ENCODE measurements around the gene RIMBP3B.
"Not testable (repeated sequence)": the region's sequence is repeated elsewhere in the genome, so short reads cannot be mapped to it uniquely, and the experiment has no call there.

The RIMBP3B gene, protein sequence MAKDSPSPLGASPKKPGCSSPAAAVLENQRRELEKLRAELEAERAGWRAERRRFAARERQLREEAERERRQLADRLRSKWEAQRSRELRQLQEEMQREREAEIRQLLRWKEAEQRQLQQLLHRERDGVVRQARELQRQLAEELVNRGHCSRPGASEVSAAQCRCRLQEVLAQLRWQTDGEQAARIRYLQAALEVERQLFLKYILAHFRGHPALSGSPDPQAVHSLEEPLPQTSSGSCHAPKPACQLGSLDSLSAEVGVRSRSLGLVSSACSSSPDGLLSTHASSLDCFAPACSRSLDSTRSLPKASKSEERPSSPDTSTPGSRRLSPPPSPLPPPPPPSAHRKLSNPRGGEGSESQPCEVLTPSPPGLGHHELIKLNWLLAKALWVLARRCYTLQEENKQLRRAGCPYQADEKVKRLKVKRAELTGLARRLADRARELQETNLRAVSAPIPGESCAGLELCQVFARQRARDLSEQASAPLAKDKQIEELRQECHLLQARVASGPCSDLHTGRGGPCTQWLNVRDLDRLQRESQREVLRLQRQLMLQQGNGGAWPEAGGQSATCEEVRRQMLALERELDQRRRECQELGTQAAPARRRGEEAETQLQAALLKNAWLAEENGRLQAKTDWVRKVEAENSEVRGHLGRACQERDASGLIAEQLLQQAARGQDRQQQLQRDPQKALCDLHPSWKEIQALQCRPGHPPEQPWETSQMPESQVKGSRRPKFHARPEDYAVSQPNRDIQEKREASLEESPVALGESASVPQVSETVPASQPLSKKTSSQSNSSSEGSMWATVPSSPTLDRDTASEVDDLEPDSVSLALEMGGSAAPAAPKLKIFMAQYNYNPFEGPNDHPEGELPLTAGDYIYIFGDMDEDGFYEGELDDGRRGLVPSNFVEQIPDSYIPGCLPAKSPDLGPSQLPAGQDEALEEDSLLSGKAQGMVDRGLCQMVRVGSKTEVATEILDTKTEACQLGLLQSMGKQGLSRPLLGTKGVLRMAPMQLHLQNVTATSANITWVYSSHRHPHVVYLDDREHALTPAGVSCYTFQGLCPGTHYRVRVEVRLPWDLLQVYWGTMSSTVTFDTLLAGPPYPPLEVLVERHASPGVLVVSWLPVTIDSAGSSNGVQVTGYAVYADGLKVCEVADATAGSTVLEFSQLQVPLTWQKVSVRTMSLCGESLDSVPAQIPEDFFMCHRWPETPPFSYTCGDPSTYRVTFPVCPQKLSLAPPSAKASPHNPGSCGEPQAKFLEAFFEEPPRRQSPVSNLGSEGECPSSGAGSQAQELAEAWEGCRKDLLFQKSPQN (N-terminal part only)

DNA sequence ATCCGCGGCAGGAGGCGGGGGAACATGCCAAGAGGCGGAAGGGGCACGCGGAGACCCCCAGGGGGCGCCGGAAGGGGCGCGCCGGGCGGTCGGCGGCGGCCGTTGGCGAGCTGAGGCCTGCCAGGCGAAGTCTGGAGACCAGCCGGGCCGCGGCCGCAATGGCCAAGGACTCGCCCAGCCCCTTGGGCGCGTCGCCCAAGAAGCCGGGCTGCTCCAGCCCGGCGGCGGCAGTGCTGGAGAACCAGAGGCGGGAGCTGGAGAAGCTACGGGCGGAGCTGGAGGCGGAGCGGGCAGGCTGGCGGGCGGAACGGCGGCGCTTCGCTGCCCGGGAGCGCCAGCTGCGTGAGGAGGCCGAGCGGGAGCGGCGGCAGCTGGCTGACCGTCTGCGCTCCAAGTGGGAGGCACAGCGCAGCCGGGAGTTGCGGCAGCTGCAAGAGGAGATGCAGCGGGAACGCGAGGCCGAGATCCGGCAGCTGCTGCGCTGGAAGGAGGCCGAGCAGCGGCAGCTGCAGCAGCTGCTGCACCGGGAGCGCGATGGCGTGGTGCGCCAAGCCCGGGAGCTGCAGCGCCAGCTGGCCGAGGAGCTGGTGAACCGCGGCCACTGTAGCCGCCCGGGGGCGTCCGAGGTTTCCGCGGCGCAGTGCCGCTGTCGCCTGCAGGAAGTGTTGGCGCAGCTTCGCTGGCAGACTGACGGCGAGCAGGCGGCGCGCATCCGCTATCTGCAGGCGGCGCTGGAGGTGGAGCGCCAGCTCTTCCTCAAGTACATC, at the start of gene RIMBP3B:
RIMBP3B (plus strand) TSS at position 51 of the 767 bp plus-strand sequence; CDS start at position 159, 108 bp downstream.
- DNase-seq (ENCODE audit: low spot score); H3K27ac ChIP-seq; H3K4me3 ChIP-seq: not testable (repeated sequence)

- DNase-seq (ENCODE audit: low spot score); H3K27ac ChIP-seq; H3K4me3 ChIP-seq: not testable (repeated sequence)
These were observed 26.0 kb upstream of the RIMBP3B start for GRCh38 chr22:21357527-21357926.

DNA sequence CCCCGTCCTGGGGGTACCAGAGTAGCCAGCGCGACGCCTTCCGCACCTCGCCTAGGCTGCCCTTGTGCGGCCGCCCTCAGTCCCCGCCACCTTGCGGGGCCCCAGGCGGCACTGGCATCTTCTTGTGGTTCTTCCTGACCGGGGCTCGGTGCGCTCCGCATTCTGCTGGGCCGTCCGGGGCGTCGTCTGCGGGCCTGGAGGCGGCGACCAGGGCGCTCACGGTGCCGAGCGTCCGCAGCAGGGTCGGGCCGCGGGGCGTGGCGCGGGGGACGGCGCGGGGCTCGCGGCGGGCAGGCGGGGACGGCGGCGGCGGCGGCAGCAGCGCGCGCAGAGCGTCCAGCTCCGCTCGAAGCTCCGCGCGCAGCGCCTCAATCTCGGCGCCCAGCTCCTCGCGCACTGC, 23.0 kb upstream of the RIMBP3B start:
- H3K4me3 ChIP-seq; DNase-seq (ENCODE audit: low spot score): not testable (repeated sequence)

DNA sequence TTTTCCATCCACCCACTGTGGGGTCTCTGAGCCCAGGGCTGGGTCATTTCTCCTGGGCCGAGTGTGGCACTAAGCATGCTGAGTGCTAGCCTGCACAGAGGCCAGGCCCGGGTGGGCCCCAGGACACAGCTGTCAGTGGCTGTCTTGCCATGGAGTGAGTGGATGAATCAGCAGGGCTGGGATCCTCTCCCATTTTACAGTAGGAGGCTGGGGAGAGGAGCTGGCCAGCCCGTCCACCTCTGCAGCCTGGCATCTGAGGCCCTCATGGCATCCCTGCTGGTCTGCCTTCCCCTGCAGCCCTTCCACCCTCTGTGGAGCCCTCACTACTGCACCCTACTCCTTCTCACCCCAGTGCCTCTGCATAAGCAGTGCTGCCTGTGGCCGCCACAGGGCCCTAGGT, 21.1 kb upstream of the RIMBP3B start:
- not testable (repeated sequence) for DNase-seq (ENCODE audit: low spot score); H3K4me3 ChIP-seq; H3K27ac ChIP-seq

More for the DNA sequence above, 23.0 kb upstream of the RIMBP3B start:
- H3K27ac ChIP-seq, result not testable (repeated sequence)

DNA sequence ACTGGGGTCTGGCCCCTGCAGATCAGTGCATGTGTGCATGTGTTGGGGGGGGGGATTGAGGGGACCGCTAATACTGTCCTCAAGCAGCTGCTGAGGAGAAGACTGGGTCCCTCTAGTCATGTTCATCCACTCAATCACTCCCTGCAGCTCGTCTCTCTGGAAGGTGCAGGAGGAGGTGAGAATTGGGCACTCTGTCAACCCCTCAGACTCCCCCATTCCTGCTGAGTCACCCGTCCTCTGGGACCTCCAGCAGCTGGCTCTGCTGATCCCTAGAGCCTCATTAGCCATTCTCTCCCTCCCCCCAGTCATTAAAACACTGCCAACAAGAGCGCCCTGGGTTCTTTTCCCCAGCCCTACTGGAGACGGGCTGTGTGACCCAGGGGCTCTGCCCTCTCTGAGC, 20.5 kb upstream of the RIMBP3B start:
- H3K4me3 ChIP-seq; H3K27ac ChIP-seq; DNase-seq (ENCODE audit: low spot score): not testable (repeated sequence)

DNA sequence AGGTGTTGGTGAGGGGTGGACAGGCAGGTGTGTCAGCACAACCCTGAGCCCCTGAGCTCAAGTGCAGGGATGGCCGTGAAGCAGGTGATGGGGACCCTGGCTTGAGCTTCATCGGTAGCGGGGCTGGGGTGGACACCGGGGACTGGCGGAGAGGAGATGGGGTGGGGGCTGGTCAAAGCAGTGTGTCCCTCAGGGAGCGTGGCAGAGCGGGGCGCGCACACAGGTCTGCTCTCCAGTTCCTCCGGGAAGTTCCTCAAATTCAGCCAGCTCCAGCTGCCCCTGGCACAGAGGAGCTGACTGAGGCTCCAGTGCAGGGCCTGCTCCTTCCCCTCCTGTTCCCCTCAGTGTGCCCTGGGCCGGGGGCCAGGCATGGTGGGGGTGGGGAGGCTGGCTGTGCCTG, 19.7 kb upstream of the RIMBP3B start:
- not testable (repeated sequence) for DNase-seq (ENCODE audit: low spot score); H3K4me3 ChIP-seq; H3K27ac ChIP-seq

GRCh38 chr22:21364362-21364761, 19.2 kb upstream of the RIMBP3B start:
- H3K4me3 ChIP-seq; H3K27ac ChIP-seq; DNase-seq (ENCODE audit: low spot score): not testable (repeated sequence)

DNA sequence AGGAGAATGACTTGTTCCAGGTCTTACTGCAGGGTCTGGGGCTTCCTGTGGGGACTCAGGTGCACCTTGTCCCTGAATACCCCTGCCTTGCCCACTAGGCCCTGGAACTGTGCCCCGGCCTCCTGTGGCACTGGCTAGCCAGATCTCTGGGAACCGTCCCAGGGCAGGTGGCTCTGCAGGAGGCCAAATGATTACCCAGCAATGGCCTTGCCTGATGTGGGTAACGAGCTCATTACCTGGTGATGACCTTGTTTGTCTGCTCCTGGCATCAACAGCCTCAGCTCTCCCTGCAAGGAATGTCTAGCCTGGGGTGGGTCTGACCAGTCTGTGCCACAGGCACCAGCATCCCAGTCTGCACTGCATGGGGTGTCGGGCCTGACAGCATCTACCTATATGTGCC, 18.2 kb upstream of the RIMBP3B start:
- H3K27ac ChIP-seq; H3K4me3 ChIP-seq; DNase-seq (ENCODE audit: low spot score): not testable (repeated sequence)

DNA sequence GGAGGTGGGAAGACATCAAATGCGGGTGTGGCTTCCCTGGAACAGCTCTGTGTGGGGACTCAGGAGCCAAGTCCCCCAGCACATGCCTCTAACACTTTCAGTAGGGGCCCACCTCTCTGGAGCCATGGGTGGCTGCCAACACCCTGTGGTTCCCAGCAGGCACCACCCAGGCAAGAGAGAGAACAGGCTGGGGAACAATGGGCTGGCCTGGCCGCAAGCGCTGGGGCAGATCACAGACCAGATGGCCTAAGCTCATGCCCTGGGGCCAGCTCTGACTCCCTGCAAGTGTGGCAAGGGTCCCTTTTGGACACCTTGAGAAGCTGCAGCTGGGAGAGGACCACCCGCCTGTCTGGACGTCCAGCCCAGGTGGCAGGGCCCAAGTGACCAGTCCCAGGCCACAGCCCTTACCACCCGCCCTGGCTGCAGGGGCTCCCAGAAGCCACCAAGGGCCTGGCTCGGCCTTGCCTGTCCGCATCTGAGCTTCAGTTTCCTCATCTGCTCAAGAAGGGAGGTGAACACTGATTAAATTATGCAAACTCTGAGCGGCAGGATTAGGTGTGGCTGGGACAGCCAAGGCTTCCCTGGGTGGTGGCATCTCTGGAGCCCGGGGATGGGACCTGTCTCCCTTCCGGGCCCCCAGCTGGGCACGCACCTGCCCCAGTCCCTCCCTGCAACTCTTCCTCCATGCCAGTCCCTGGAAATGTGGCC, 14.8 kb upstream of the RIMBP3B start:
- not testable (repeated sequence) for H3K4me3 ChIP-seq; H3K27ac ChIP-seq; DNase-seq (ENCODE audit: low spot score)

GRCh38 chr22:21375880-21376279, 7.7 kb upstream of the RIMBP3B start:
- H3K27ac ChIP-seq, result not testable (repeated sequence)

DNA sequence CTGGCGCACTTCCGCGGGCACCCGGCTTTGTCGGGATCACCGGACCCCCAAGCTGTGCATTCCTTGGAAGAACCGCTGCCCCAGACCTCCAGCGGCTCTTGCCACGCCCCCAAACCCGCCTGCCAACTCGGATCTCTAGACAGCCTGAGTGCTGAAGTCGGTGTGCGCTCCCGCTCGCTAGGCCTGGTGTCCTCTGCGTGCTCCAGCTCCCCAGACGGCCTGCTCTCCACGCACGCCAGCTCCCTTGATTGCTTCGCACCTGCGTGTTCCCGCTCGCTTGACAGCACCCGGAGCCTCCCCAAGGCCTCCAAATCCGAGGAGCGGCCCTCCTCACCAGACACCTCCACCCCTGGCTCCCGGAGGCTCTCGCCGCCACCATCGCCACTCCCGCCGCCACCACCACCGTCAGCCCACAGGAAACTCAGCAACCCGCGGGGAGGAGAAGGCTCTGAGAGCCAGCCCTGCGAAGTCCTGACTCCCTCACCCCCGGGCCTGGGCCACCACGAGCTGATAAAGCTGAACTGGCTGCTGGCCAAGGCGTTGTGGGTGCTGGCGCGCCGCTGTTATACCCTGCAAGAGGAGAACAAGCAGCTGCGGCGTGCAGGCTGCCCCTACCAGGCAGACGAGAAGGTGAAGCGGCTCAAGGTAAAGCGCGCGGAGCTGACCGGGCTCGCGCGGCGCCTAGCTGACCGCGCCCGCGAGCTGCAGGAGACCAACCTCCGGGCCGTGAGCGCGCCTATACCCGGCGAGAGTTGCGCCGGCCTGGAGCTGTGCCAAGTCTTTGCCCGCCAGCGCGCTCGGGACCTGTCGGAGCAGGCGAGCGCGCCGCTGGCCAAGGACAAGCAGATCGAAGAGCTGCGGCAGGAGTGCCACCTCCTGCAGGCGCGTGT, 1.2 kb downstream of the RIMBP3B start:
- H3K27ac ChIP-seq; DNase-seq (ENCODE audit: low spot score); H3K4me3 ChIP-seq: not testable (repeated sequence)

More at GRCh38 chr22:21375880-21376279, 7.7 kb upstream of the RIMBP3B start:
- DNase-seq (ENCODE audit: low spot score); H3K4me3 ChIP-seq: not testable (repeated sequence)

GRCh38 chr22:21389480-21389879, 5.9 kb downstream of the RIMBP3B start:
- DNase-seq (ENCODE audit: low spot score); H3K27ac ChIP-seq; H3K4me3 ChIP-seq: not testable (repeated sequence)

GRCh38 chr22:21390013-21390412, 6.5 kb downstream of the RIMBP3B start:
- not testable (repeated sequence) for H3K4me3 ChIP-seq; DNase-seq (ENCODE audit: low spot score); H3K27ac ChIP-seq

DNA sequence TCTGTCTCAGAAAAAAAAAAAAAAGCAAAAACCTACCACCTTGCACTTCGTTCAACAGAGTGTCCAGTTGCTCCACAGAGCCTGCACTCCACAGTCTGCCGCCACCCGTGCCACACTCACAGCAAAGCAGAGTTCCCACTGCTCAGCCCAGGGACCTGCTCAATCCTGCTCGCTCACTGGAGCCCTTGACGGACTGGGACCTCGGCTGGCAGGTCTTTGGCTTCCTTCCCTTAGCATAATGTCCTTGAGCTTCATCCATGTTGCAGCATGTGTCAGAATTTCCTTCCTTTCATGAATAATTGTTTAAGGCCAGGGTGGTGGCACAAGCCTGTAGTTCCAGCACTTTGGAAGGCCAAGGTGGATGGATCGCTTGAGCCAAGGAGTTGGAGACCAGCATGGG, 11.1 kb downstream of the RIMBP3B start:
- H3K4me3 ChIP-seq; DNase-seq (ENCODE audit: low spot score); H3K27ac ChIP-seq: not testable (repeated sequence)

- not testable (repeated sequence) for H3K4me3 ChIP-seq; H3K27ac ChIP-seq; DNase-seq (ENCODE audit: low spot score)
These were observed 17.8 kb downstream of the RIMBP3B start for GRCh38 chr22:21401197-21401969.
